CD4-positive, alpha-beta T cell treated with Interleukin-15 for 1 hour (primary cell): ENCODE results near the gene ZMYND15.
A peak's percentile ranks its signal among the peaks of the same experiment; 100 is the strongest.

Source experiments
- DNase-seq: peaks from one replicate; pipeline ENCODE4 v3.0.0-alpha.2; 2020

ZMYND15 gene

GRCh38 chr17:4743898-4744297 lies 4.3 kb downstream of the ZMYND15 start:
- no peak for DNase-seq

DNA sequence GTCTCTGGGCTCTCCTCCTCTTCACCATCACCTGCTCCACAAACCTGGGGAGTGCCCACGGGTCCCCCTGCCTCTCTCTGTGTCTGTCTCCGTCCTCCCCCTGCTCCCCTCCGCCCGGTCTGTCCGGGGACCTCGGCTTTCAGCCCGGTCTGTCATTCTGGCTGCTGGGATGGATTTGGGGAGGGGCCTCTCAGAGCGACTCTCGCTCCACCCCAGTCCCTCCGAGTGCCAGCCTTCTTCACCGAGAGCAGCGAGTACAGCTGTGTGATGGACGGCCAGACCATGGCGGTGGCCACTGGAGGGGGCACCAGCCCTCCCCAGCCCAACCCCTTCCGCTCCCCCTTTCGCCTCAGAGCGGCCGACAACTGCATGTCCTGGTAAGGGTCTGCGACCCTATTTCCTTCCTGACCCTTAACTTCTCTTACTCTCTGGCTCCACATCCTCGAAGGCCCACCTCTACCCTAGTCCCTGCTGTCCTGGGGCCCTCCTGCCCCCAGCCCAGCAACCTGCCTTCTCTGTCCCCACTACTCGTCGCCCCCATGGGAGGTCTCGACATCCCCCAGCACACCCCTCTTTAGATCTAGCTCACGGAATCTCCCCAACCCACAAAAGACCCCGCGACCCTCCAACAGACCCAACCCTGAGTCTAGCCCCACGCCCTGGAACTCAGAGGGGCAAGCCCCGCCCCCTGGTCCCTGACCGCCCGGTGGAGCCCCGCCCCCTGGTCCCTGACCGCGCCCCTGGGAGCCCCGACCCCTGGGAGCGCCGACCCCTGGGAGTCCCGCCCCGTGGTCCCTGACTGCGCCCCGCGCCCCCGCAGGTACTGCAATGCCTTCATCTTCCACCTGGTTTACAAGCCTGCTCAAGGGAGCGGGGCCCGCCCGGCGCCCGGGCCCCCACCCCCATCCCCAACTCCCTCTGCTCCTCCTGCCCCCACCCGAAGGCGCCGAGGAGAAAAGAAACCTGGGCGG lies 5.7 kb downstream of the ZMYND15 start:
- DNase-seq, result no peak

DNA sequence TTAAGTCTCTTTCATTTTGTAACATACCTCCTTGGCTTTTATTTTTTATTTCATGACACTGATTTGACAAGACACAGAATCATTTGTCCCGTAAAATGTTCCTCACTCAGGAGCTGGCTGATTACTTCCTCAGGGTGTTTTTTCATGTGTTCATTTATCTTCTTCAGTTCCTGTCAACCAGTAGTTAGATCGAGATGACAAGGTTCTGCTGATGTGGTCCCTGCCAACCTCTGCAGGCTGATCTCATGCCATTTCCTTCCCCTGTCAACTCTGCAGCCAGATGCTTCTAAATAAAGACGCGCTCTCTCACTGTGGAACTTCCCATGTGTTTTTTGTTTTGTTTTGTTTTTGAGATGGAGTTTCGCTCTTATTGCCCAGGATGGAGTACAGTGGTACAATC lies 8.2 kb downstream of the ZMYND15 start:
- DNase-seq, result peak; percentile 64

- DNase-seq, result no peak
These were observed 9.1 kb downstream of the ZMYND15 start for GRCh38 chr17:4748686-4749085.

DNA sequence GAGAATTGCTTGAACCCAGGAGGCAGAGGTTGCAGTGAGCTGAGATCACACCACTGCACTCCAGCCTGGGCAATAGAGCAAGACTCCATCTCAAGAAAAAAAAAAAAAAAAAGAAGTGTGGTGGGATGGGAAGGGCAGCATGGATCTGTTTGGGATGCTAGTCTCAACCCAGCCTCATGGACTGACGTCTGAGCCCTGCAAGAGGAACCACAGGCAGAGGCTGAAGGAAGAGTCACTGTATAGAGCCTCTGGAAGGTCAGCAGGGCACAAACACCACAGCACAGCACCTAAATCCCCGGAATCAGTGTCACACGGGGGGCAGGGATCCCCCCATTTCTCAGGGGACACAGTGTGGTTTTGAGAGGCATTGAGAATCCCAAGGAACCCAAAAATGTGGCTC lies 11.0 kb downstream of the ZMYND15 start:
- DNase-seq, result no peak

DNA sequence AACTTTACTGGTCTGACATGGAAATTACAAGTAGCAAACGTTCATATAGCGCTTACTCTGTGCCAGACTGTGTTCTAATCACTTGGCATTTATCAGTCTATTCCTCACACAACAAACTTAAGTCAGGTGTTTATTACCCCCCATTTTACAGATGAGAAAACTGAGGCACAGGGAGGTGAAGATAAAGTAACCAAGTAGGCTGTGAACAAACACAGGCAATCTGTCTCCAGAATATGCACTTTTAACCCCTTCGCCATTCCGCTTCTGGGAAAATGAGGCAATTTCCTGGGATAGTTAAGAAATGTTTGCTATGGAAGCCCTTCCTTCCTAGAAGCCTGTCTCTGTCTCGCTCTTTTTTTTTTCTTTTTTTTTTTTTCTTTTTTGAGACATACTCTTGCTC lies 12.3 kb downstream of the ZMYND15 start:
- DNase-seq, result no peak

GRCh38 chr17:4753392-4753791 lies 13.8 kb downstream of the ZMYND15 start:
- no peak for DNase-seq

GRCh38 chr17:4759776-4760236 lies 20.2 kb downstream of the ZMYND15 start:
- peak; percentile 39 for DNase-seq

GRCh38 chr17:4764595-4764994 lies 25.0 kb downstream of the ZMYND15 start:
- DNase-seq, result no peak

- DNase-seq, result peak; percentile 67
These were observed 26.6 kb downstream of the ZMYND15 start for GRCh38 chr17:4766201-4766600.

DNA sequence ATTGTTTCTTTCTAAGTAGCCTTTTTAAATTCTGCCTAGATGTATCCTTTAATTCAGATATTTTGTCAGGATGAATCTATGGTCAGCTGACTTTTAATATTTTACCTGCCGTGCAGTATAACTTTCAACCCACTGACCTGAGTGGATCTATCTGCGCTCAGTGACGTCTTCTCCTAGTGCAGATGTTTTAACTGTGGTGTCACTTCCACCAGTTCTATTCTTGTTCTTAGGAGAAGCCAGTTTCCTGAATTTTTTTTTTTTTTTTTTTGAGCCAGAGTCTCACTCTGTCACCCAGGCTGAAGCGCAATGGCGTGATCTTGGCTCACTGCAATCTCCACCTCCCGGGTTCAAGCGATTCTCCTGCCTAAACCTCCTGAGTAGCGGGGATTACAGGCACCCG lies 27.1 kb downstream of the ZMYND15 start:
- no peak for DNase-seq

DNA sequence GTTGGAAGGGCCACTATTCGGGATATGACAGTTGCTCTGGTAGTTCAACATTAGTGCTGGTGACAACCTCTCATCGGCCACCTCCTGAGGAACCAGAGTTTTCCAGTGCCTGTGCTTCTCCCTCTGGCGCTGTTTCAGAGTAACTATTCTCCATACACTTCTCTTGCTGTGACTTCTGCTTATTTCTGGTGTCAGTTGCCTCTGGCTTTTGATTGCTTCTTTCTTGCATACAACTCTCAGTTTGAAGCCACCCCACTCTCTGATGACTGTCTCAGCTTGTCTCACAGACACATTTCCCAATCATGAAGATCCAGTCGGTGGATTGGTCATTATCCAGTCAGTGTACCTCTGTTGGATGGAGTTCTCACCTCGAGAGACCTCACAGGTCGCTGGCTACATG lies 28.7 kb downstream of the ZMYND15 start:
- DNase-seq, result peak; percentile 35

GRCh38 chr17:4769628-4770027 lies 30.0 kb downstream of the ZMYND15 start:
- no peak for DNase-seq

- DNase-seq, result no peak
These were observed 32.0 kb downstream of the ZMYND15 start, which contains the start of gene TM4SF5 for GRCh38 chr17:4771519-4772234. Gene TM4SF5 (plus strand): TSS chr17:4771886. CDS start chr17:4771923, 37 bp downstream.

GRCh38 chr17:4772235-4772613 lies 32.6 kb downstream of the ZMYND15 start:
- DNase-seq, result no peak

DNA sequence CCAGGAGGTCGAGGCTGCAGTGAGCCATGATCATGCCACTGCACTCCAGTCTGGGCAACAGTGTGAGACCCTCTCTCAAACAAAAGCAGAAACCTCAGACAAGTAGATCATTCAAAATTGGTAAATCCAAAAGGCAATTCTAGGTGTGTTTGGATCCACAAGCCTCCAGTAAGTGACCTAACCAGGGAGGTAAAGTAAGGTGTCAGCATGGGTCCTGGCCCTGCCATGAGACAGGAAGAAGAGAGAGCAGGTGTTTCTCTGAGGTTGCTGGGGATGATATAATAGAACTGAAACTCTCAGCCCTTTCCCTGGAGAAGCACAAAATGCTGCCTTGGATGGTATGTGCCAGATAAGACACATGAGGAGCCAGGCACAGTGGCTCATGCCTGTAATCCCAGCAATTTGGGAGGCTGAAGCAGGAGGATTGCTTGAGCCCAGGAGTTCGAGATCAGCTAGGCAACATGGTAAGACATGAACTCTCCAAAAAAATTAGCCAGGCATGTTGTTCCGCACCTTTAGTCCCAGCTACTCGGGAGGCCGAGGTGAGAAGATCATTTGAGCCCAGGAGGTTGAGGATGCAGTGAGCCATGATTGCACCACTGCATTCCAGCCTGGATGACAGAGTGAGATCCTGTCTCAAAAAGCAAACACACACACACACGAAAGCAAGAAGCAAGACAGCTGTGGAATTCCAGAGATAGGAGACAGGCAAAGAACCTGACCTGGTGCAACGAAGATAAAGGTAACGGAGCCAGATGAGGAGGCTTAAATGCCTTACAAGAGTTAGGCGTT lies 38.5 kb downstream of the ZMYND15 start:
- DNase-seq, result no peak

DNA sequence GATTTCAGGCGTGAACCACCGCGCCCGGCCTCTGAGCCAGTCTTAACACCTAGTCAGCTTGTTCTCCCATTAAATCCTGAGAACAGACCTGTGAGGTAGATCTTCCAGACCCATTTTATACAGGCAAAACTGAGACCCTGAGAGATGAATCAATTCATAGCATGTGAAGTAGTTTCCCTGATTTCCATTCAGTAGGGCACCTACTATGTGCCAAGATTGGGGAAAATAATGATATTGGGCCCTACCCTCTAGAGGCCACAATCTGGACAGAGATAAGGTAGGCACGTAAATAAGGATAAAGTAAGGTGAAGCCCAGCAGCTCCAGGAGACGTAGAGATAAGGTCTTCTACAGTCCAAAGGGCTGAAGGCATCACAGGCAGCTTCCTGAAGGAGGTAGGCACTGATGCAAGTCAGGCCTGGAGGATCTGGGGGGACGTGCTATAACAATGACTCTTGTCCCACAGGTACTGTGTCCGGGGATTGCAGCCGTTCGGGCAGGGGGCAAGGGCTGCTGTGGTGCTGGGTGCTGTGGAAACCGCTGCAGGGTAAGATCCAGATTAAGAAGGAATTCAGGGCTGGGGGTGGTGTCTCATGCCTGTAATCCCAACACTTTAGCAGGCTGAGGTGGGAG lies 40.8 kb downstream of the ZMYND15 start:
- no peak for DNase-seq

GRCh38 chr17:4782652-4783051 lies 43.0 kb downstream of the ZMYND15 start:
- peak; percentile 35 for DNase-seq

DNA sequence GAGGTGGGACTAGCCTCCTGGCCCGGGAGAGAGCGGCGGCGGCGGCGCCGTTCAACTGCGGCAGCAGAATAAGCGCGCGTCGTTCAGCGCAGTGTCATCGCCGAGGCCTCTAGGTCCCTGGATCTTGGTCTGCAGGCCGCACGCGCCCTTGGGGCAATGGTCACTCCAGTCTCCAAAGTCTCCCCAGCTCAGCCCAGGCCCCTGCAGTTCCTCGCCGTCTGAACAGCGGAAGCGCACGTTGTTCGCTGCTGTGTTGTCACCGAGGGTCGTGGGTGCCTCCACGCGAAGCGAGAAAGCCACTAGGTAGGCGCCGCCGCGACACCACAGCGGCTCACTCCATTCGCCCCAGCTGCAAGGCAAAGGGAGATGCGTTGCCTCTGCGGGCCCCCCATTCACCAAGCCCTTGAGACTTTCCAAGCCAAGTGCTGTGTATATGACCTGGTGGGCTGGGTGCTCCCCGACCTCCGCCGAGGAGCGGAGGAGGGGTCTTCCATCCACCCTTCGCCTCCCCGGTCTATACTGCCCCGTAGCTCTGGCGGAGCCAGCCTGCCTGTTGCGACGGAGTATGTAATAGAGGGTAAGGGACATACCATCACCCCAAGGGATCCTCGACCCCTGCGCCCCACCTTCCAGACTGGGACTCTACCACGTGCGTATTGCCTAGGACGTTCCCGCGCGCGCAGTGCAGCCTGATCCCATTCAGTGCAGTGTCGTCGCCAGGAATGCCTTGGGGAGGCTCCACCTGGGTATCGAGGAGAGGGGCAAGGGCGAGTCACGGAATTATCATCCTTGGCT lies 45.9 kb downstream of the ZMYND15 start:
- DNase-seq, result no peak

DNA sequence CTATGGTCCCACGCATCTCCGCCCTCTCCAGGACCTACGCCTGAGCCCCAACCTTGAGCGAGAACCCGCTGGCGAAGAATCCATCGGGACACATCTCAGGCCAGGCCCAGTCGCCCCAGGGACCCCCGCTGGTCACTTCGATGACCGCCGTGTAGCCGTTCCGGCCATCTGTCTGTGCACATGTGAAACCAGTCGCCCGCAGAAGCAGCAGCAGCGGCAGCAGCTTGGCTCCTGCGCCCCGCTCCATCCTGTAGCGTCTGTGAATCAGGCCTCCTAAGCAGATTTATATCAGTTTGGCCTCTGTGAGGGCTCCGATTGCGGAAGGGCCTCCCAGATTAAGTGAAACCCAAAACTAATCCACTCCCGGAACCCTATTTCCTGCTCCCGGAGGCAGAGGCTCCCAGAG lies 46.5 kb downstream of the ZMYND15 start, which contains the start of gene VMO1:
TSS of gene VMO1 (minus strand) at position 259 of the 406 bp plus-strand sequence. CDS start at position 247, 12 bp downstream.
- DNase-seq, result no peak

GRCh38 chr17:4786516-4786915 lies 46.9 kb downstream of the ZMYND15 start:
- DNase-seq, result no peak
